ENCODE measurements around the gene PPP2R2C.

Gene PPP2R2C

GRCh38 chr4:6324461-6324998, 147.9 kb downstream of the PPP2R2C start:
- no peak for DNase-seq

- DNase-seq: no peak
Measured at GRCh38 chr4:6322761-6323566, 149.4 kb downstream of the PPP2R2C start.

- no peak for DNase-seq
Measured at GRCh38 chr4:6322067-6322760, 150.2 kb downstream of the PPP2R2C start.

GRCh38 chr4:6321361-6321760, 151.1 kb downstream of the PPP2R2C start:
- no peak for DNase-seq

- no peak for DNase-seq
Measured at GRCh38 chr4:6320663-6321062, 151.8 kb downstream of the PPP2R2C start.

- DNase-seq: no peak
Measured at GRCh38 chr4:6319530-6320150, 152.8 kb downstream of the PPP2R2C start.

- no peak for DNase-seq
Measured at GRCh38 chr4:6318206-6318605, 154.2 kb downstream of the PPP2R2C start.

- DNase-seq: no peak
Measured at GRCh38 chr4:6316461-6317003, 155.9 kb downstream of the PPP2R2C start.

- no peak for DNase-seq
Measured at GRCh38 chr4:6313216-6313615, 159.2 kb downstream of the PPP2R2C start.

- DNase-seq: no peak
Measured at GRCh38 chr4:6309777-6310176, 162.6 kb downstream of the PPP2R2C start.

GRCh38 chr4:6308899-6309643, 163.3 kb downstream of the PPP2R2C start:
- no peak for DNase-seq

GRCh38 chr4:6307891-6308290, 164.5 kb downstream of the PPP2R2C start:
- no peak for DNase-seq

- DNase-seq: no peak
Measured at GRCh38 chr4:6307230-6307629, 165.2 kb downstream of the PPP2R2C start.

- DNase-seq: no peak
Measured at GRCh38 chr4:6306299-6306698, 166.1 kb downstream of the PPP2R2C start.

- DNase-seq: no peak
Measured at GRCh38 chr4:6303943-6304342, 168.5 kb downstream of the PPP2R2C start.

GRCh38 chr4:6302869-6303268, 169.5 kb downstream of the PPP2R2C start:
- DNase-seq: no peak

- DNase-seq: no peak
Measured at GRCh38 chr4:6301732-6302442, 170.5 kb downstream of the PPP2R2C start.

- DNase-seq: no peak
Measured at GRCh38 chr4:6301051-6301731, 171.2 kb downstream of the PPP2R2C start.

GRCh38 chr4:6300359-6300758, 172.1 kb downstream of the PPP2R2C start:
- DNase-seq: no peak

GRCh38 chr4:6299875-6300274, 172.5 kb downstream of the PPP2R2C start:
- no peak for DNase-seq

- DNase-seq: no peak
Measured at GRCh38 chr4:6298852-6299251, 173.6 kb downstream of the PPP2R2C start.
